Naive thymus-derived CD8-positive, alpha-beta T cell (primary cell): Measurements from ENCODE around the gene B3GALNT1. TPM values are rescaled to one million over a fixed set of nuclear protein-coding genes. Genes with fewer than 3 reads are reported as not detected.
A peak's percentile ranks its signal among the peaks of the same experiment; 100 is the strongest.

Source experiments
- ATAC-seq, 2 donors: fragments of 150-1000 bp; cut with Tn5 transposase in 1 of 2; sonication (Bioruptor Pico), chemical (Tn5 transposase) in 1 of 2; 1 replicate in 1 of 2; 2 replicates in 1 of 2; pipeline ENCODE4 v1.10.0; 2021; ENCODE audit warnings: mild to moderate bottlenecking in 2 of 2, moderate library complexity in 2 of 2
- POLR2A ChIA-PET: fragments of 350-600 bp; sonication (Branson Sonifier 250); formaldehyde crosslinking; loops from one replicate; lab custom pipeline; 2021; ENCODE audit warnings: antibody characterized with exemption; lab: Charles Lee
- DNase-seq, 10 donors: peaks; one replicate each; pipeline versions ENCODE4 v3.0.0 to v3.0.0-alpha.2; 2020 to 2022
- H3K27ac Mint-ChIP-seq, 10 donors: one replicate each; pipeline ENCODE4 v1.8.0; 2020 to 2022; ENCODE audit warnings: mild to moderate bottlenecking in 10 of 10, mixed read lengths in 10 of 10, moderate library complexity in 4 of 10, inconsistent platforms in 1 of 10
- H3K27me3 Mint-ChIP-seq, 5 donors: one replicate each; pipeline ENCODE4 v1.8.0; 2021 to 2022; ENCODE audit warnings: mixed read lengths in 5 of 5
- H3K36me3 Mint-ChIP-seq, 3 donors: one replicate each; pipeline ENCODE4 v1.8.0; 2020 to 2022; ENCODE audit warnings: mixed read lengths in 3 of 3, mild to moderate bottlenecking in 2 of 3, inconsistent platforms in 1 of 3
- H3K4me1 Mint-ChIP-seq, 4 donors: one replicate each; pipeline ENCODE4 v1.8.0; 2021 to 2022; ENCODE audit warnings: mixed read lengths in 4 of 4
- H3K4me3 Mint-ChIP-seq, 10 donors: one replicate each; pipeline ENCODE4 v1.8.0; 2020 to 2022; ENCODE audit warnings: mild to moderate bottlenecking in 10 of 10, mixed read lengths in 10 of 10, moderate library complexity in 6 of 10, inconsistent platforms in 1 of 10
- H3K9me3 Mint-ChIP-seq, 9 donors: one replicate each; pipeline ENCODE4 v1.8.0; 2020 to 2022; ENCODE audit warnings: mixed read lengths in 9 of 9, mild to moderate bottlenecking in 3 of 9, inconsistent platforms in 1 of 9, moderate library complexity in 1 of 9
- polyA plus RNA-seq, 3 donors: library from polyadenylated mRNA; unstranded; fragments of 300-500 nt; fragmentation: Illumina TruSeq; gene quantifications; one replicate each; pipeline ENCODE4 v1.2.3, GENCODE V29; 2021
- total RNA-seq, 8 experiments: library from RNA in 2 of 8; stranded (reverse) in 2 of 8; gene quantifications; one replicate each; pipeline ENCODE4 v1.2.3 and lab custom pipeline; 2021 to 2026

Gene B3GALNT1, protein sequence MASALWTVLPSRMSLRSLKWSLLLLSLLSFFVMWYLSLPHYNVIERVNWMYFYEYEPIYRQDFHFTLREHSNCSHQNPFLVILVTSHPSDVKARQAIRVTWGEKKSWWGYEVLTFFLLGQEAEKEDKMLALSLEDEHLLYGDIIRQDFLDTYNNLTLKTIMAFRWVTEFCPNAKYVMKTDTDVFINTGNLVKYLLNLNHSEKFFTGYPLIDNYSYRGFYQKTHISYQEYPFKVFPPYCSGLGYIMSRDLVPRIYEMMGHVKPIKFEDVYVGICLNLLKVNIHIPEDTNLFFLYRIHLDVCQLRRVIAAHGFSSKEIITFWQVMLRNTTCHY
- total RNA-seq: 1 to 10 TPM; 2.3 to 3.7 TPM
- polyA plus RNA-seq: 1 to 10 TPM in 2 of 3 donors, under 1 TPM in 1; 0.17 to 2.7 (median 2.5) TPM
- total RNA-seq (lab: John Stamatoyannopoulos, UW): 0.59 to 7.1 (median 2.2) reads per million in 6 experiments

DNA sequence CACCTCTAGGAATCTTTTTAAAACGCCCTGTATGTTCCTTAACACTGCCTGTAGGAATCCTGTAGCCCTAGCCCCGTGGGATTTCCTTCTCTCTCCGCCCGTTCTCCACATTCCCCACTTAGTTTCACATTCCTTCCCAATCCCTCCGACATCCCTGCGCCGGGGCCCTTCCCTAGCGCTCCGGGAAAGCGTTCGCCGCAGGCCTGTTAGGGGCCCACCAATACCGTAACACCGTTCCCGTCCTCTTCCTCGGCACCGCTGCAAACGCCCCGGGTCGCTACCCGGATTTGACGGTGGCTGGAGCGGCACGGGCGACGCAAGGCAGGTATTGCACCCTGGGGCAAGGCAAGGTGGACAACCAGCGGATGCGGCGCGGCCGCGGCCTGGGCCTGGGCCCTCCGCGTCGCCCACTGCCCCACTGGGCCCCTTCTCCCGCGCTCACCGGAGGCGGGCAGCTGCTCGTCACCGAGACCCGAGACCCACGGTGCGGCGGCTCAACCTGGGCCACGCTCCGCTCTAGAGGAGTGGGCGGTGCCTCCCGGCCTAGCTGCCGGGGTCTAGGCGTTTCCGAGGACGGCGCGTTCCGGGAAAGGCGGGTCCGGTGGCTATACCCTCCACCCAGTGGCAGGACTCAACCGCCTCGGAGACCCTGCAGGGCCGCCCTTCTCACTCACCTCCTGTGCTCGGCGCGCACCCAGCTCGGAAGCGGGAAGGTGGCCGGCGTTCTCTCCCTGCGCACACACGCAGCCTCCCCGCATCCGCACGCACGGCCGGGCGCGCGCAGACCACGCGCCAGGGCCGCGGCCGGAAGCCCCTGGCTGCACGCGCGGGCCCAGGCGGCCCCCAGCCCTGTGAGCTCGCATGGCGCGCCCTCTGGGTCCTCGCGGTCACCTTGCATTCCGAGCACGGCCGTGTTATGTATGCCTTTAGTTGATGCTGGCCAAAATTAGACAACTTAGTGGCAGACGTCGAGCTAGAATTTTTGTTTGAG lies at the start of gene B3GALNT1:
B3GALNT1 (minus strand) TSS at position 789 of the 991 bp plus-strand sequence. CDS start 18,595 bp downstream, outside the sequence.
- H3K27ac Mint-ChIP-seq: peak within 1 kb of the TSS in 5 of 10 donors; percentile 31 to 86 (median 72)
- H3K36me3 Mint-ChIP-seq: no peaks in the 10 kb centered on the region
- H3K4me3 Mint-ChIP-seq: peak within 1 kb of the TSS; percentile 64 to 87 (median 78)
- DNase-seq: peak in 9 of 10 donors; percentile 3 to 62 (median 16)
- no peaks in the 10 kb centered on the region for H3K9me3 Mint-ChIP-seq
- ATAC-seq: peak; percentile 79 to 81
- H3K27me3 Mint-ChIP-seq: peaks cover 11 to 29% (median 16%) of the 10 kb centered on the region in 5 donors
- H3K4me1 Mint-ChIP-seq: peaks cover 6 to 17% (median 11%) of the 10 kb centered on the region in 4 donors
- POLR2A ChIA-PET: interaction anchor here (1.5 kb wide), 1 partner anchor 116 kb away, joined by 4 read pairs; the partner anchor contains the start of gene NMD3

DNA sequence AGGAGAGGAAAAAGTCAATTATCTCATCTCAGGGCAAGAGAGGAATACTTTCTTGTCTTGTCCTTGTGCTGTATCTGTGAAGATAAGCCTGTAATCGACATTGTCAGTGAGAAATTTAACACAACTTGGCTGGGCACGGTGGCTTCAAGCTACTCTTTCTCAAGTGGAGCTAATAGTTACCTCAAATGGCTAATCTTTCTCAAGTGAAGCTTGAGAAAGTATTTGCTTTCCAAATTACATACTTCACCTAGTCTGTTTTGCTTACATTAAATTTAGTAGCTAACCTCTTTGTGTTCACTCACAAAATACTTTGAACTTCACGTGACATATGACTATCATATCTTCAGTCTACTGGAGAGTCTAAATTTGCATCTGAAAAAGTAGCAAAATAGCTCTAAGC lies 48.3 kb upstream of the B3GALNT1 start:
- POLR2A ChIA-PET: no interaction called here
- Mint-ChIP-seq H3K27ac (no peak overlapping the region), H3K9me3 (no peaks in the 10 kb centered on the region), H3K4me3 (no peak overlapping the region), H3K4me1 (no peaks in the 10 kb centered on the region), H3K27me3 (peaks cover 0 to 5% (median 0%) of the 10 kb centered on the region in 5 donors), H3K36me3 (no peaks in the 10 kb centered on the region)
- ATAC-seq (no peak), DNase-seq (no peak)

DNA sequence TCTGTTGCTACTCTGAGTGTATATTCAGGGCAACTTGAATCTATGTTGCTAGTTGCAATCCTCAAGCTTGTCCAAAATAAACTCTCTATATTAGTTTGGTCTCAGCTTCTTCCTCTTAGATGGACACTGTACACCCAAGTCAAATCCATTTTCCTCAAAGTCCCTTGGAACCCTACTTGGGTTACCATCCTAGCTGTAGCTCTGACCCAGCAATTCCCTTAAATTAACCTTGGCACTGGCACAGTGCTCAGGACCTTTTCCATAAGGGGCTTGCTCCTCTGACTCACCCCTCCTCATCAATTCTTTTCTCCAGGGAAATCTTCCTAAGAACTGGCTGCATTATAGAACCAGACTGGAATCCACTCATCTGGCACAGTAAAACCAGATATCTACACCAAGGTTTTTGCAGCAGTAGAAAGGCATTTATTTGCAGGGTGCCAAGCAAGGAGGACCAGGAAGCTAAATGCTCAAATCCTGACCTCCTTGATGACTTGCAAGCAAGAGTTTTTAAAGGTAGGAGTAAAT lies 44.9 kb upstream of the B3GALNT1 start:
- ATAC-seq: no peak
- no peak overlapping the region for H3K4me3 Mint-ChIP-seq

DNA sequence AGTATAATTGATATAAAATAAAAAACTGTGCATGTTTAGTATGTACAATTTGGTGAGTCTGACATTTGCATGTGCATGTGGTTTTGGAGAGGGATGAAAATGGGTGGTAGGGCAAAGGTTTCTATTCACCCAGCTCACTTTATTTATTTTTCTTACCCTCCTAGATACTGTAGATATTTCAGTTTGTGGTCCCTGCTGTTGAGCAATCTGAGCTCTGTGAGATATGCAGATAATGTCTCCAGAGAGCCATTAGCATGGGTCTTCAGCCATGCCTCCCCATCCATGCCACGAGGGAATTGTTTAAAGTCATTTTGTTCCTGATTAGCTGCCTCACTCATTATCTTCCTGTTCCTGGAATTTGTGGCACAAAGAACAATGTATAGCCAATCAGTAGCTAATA lies 44.4 kb upstream of the B3GALNT1 start:
- DNase-seq: no peak
- no peak overlapping the region for H3K4me3 Mint-ChIP-seq
- H3K4me1 Mint-ChIP-seq: no peaks in the 10 kb centered on the region
- H3K27ac Mint-ChIP-seq: no peak overlapping the region
- POLR2A ChIA-PET: no interaction called here
- ATAC-seq: no peak
- peaks cover 0 to 6% (median 0%) of the 10 kb centered on the region in 3 donors for H3K36me3 Mint-ChIP-seq
- H3K27me3 Mint-ChIP-seq: peaks cover 0 to 6% (median 0%) of the 10 kb centered on the region in 5 donors
- H3K9me3 Mint-ChIP-seq: no peaks in the 10 kb centered on the region

More for the DNA sequence above, 44.9 kb upstream of the B3GALNT1 start:
- H3K27me3 Mint-ChIP-seq: peaks cover 0 to 1% (median 0%) of the 10 kb centered on the region in 5 donors
- H3K36me3 Mint-ChIP-seq: peaks cover 0 to 6% (median 0%) of the 10 kb centered on the region in 3 donors
- no peak overlapping the region for H3K27ac Mint-ChIP-seq
- no peak for DNase-seq
- POLR2A ChIA-PET: no interaction called here
- H3K9me3 Mint-ChIP-seq: no peaks in the 10 kb centered on the region
- no peaks in the 10 kb centered on the region for H3K4me1 Mint-ChIP-seq

DNA sequence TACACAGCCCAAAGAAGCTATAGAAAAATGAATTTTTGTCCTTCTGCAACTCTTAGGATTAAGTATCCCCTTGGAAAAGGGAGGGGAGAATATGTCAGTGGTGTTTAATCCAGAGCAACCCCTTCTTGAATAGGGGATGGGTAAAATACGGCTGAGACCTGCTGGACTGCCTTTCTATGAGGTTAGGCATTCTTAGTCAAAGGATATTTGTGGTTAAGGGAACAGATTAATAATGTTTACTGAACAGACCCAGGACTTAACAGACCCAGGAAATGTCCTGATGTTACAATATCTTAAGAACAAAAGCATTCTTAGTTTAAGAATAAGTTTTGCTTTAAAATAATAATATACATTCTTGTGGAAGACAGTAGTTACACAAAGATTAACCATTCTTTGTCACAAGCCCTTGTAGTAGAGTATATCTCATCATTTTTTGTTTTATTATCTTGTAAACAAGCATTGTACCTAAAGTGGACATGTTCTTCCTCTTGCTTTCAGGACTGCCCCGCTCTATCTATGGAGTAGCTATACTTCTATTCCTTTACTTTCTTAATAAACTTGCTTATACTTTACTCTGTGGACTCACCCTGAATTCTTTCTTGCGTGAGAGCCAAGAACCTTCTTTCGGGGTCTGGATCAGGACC lies 43.8 kb upstream of the B3GALNT1 start:
- Mint-ChIP-seq H3K36me3 (peaks cover 0 to 10% (median 0%) of the 10 kb centered on the region in 3 donors), H3K4me3 (no peak overlapping the region), H3K27ac (no peak overlapping the region), H3K27me3 (peaks cover 0 to 8% (median 0%) of the 10 kb centered on the region in 5 donors), H3K4me1 (no peaks in the 10 kb centered on the region), H3K9me3 (peaks cover 0 to 5% (median 0%) of the 10 kb centered on the region in 9 donors)
- POLR2A ChIA-PET: no interaction called here
- ATAC-seq: no peak
- no peak for DNase-seq

DNA sequence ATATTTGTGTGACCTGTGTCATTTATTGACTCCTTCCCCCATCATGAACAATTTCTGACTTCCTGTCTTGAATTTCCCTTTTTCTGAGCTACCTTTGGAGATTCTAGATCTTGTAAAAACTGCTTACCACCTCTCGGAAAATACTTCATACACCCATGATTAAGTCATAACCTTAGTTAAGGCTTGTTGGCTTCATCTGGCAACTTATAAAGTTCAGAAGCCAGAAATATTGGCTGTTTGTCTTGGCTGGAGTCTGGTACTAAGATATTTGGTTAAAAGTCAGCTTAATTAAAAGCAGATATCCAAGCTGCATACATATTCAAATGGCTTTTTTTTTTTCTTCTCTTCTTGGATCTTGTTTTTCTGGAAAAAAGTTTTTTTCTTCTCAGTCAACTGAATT lies 37.3 kb upstream of the B3GALNT1 start:
- DNase-seq (no peak), ATAC-seq (no peak)

DNA sequence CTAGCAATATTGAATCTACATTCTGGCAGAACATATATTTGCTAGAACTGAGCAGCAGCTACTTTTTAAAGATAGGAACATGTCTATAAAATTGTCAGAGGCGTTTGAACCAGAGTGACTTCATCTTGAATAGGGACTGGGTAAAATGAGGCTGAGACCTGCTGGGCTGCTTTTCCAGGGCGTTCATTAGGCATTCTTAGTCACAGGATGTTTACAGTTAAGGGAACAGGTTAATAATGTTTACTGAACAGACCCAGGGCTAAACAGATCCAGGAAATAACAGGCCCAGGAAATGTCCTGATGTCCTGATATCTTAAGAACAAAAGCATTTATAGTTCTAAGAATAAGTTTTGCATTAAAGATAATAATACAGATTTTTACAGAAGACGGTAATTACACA lies 34.5 kb upstream of the B3GALNT1 start:
- POLR2A ChIA-PET: no interaction called here
- Mint-ChIP-seq H3K36me3 (peaks cover 0 to 4% (median 0%) of the 10 kb centered on the region in 3 donors), H3K4me1 (peaks cover 0 to 4% (median 0%) of the 10 kb centered on the region in 4 donors), H3K27ac (no peak overlapping the region), H3K27me3 (peaks cover 0 to 3% (median 0%) of the 10 kb centered on the region in 5 donors), H3K4me3 (no peak overlapping the region), H3K9me3 (peaks cover 0 to 5% (median 0%) of the 10 kb centered on the region in 9 donors)
- no peak for DNase-seq
- no peak for ATAC-seq

More for the DNA sequence above, 37.3 kb upstream of the B3GALNT1 start:
- Mint-ChIP-seq H3K4me1 (peaks cover 0 to 4% (median 0%) of the 10 kb centered on the region in 4 donors), H3K27ac (no peak overlapping the region), H3K4me3 (no peak overlapping the region), H3K27me3 (peaks cover 0 to 8% (median 0%) of the 10 kb centered on the region in 5 donors), H3K36me3 (peaks cover 0 to 10% (median 0%) of the 10 kb centered on the region in 3 donors), H3K9me3 (peaks cover 0 to 5% (median 0%) of the 10 kb centered on the region in 9 donors)
- POLR2A ChIA-PET: no interaction called here

DNA sequence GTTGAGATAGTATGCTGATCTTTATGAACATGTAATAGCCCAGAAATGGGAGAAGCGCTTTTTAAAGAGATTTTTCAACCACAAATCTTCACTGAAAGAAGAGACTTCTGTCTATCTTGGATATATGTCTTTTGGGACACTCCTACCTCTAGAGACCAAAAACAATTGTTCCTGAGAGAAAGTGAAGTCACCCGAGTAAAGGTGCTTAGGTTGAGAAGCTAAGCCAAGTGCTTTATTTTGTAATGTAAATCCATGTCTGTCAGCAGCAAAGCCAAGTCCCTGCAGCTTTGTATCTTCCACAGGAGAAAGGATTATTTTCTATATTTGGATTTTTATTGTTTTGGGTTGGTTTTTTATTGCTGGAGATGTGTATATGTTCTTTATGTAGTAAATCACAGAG lies 32.1 kb upstream of the B3GALNT1 start:
- ATAC-seq: no peak
- POLR2A ChIA-PET: no interaction called here
- peaks cover 0 to 5% (median 0%) of the 10 kb centered on the region in 5 donors for H3K27me3 Mint-ChIP-seq
- no peaks in the 10 kb centered on the region for H3K36me3 Mint-ChIP-seq
- no peak overlapping the region for H3K4me3 Mint-ChIP-seq
- H3K9me3 Mint-ChIP-seq: peaks cover 0 to 2% (median 0%) of the 10 kb centered on the region in 9 donors
- H3K27ac Mint-ChIP-seq: no peak overlapping the region
- DNase-seq: no peak
- H3K4me1 Mint-ChIP-seq: peaks cover 0 to 4% (median 0%) of the 10 kb centered on the region in 4 donors

DNA sequence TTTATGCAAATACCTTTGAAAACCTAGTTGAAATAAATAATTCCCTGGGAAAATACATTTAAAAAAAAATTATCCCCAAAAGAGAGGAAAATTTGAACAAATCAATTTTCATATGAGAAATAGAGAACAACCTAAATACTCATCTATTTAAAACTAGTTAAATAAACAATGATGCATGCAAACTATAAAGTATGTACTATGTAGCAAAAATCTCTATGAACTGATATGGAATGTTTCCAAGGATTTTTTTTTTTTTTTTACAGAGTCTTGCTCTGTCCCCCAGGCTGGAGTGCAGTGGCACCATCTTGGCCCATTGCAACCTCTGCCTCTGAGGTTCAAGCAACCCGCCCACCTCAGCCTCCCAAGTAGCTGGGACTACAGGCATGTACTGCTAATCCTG lies 27.2 kb upstream of the B3GALNT1 start:
- no peaks in the 10 kb centered on the region for H3K36me3 Mint-ChIP-seq
- POLR2A ChIA-PET: no interaction called here
- H3K4me3 Mint-ChIP-seq: no peak overlapping the region
- ATAC-seq (no peak), DNase-seq (no peak)
- H3K4me1 Mint-ChIP-seq: no peaks in the 10 kb centered on the region
- H3K27ac Mint-ChIP-seq: no peak overlapping the region
- peaks cover 0 to 4% (median 0%) of the 10 kb centered on the region in 5 donors for H3K27me3 Mint-ChIP-seq
- H3K9me3 Mint-ChIP-seq: no peaks in the 10 kb centered on the region

DNA sequence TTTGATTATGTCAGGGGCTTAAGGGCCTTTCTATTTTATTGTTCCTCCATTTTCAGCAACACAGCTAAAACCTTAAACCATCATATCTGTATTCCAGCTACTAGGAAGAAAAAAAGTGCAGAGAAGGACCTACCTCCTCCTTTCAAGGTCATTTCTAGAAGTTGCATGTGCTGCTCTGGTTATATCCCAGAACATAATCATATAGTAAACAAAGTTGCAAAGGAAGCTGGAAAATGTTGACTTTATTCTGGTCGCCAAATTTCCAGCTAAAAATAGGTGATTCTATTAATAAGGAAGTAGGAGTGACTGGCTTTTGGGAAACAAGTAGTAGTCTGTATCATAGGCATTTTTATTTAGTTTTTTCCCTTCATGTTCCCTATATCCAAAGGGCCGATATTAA lies 21.3 kb upstream of the B3GALNT1 start:
- no peak overlapping the region for H3K4me3 Mint-ChIP-seq
- POLR2A ChIA-PET: no interaction called here
- no peak overlapping the region for H3K27ac Mint-ChIP-seq
- peaks cover 0 to 7% (median 3%) of the 10 kb centered on the region in 5 donors for H3K27me3 Mint-ChIP-seq
- no peak for DNase-seq
- no peak for ATAC-seq
- no peaks in the 10 kb centered on the region for H3K4me1 Mint-ChIP-seq
- H3K36me3 Mint-ChIP-seq: peaks cover 2 to 24% (median 10%) of the 10 kb centered on the region in 3 donors
- H3K9me3 Mint-ChIP-seq: peaks cover 0 to 36% (median 19%) of the 10 kb centered on the region in 9 donors

DNA sequence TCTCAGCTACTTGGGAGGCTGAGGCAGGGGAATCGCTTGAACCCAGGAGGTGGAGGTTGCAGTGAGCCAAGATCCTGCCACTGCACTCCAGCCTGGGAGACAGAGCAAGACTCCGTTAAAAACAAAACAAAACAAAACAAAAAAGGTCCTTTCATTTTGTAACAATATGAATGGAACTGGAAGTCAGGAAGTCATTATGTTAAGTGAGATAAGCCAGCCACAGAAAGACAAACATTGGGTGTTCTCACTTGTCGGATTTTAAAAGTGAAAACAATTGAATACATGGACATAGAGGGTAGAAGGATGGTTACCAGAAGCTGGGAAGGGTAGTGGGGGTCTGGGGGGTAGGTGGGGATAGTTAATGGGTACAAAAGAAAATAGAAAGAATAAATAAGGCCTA lies 12.5 kb upstream of the B3GALNT1 start:
- POLR2A ChIA-PET: no interaction called here
- Mint-ChIP-seq H3K4me3 (no peak overlapping the region), H3K36me3 (peaks cover 0 to 33% (median 19%) of the 10 kb centered on the region in 3 donors), H3K27ac (no peak overlapping the region), H3K27me3 (peaks cover 8 to 11% (median 9%) of the 10 kb centered on the region in 5 donors), H3K4me1 (no peaks in the 10 kb centered on the region), H3K9me3 (peaks cover 0 to 60% (median 39%) of the 10 kb centered on the region in 9 donors)
- no peak for ATAC-seq
- no peak for DNase-seq

DNA sequence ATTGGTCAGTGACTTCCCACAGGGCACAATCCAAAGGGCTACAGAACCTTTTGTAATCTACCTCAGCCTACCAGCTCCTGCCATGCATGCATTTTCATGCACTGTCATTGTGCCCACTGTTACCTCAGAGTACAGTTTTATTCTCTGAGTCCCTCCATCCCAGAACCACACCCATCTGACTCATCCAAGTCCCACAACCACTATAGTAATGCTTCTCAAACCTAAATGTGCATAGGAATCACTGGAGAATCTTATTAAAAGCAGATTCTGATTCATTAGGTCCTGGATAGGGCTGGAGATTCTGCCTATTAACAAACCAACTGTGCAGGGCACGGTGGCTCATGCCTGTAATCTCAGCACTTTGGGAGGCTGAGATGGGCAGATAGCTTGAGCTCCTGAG lies 3.7 kb upstream of the B3GALNT1 start:
- DNase-seq: no peak
- POLR2A ChIA-PET: no interaction called here
- Mint-ChIP-seq H3K27me3 (peaks cover 18 to 46% (median 23%) of the 10 kb centered on the region in 5 donors), H3K4me1 (peaks cover 4 to 17% (median 11%) of the 10 kb centered on the region in 4 donors), H3K4me3 (no peak overlapping the region), H3K9me3 (no peaks in the 10 kb centered on the region), H3K36me3 (no peaks in the 10 kb centered on the region), H3K27ac (no peak overlapping the region)
- ATAC-seq: no peak
